HepG2 (cell line): ENCODE data around the gene BRI3BP. TPM values are rescaled to one million over a fixed set of nuclear protein-coding genes. Genes with fewer than 3 reads are reported as not detected.

ENCODE experiments used
- BCL6 ChIP-seq: IDR thresholded peaks from 2 replicates; pipeline ENCODE4 v1.6.1; 2016; ENCODE audit warnings: missing genetic modification reagents, missing compliant biosample characterization
- FLYWCH1 ChIP-seq: sonication (generic); formaldehyde crosslinking; IDR thresholded peaks from 2 replicates; pipeline ENCODE4 v1.8.1; 2023; ENCODE audit warnings: mild to moderate bottlenecking, missing genetic modification reagents
- FOXA3 ChIP-seq: IDR thresholded peaks from 2 replicates; pipeline ENCODE4 v1.6.1; 2016; ENCODE audit warnings: missing genetic modification reagents, missing compliant biosample characterization
- GPN1 ChIP-seq: sonication (generic); formaldehyde crosslinking; IDR thresholded peaks from 2 replicates; pipeline ENCODE4 v1.5.1; 2020; ENCODE audit warnings: missing genetic modification reagents, borderline replicate concordance
- HMGA1 ChIP-seq: sonication (generic); formaldehyde crosslinking; conservative IDR thresholded peaks from 2 replicates; pipeline ENCODE4 v1.4.0; 2020; ENCODE audit warnings: missing genetic modification reagents
- IKZF1 ChIP-seq: fragments of 450-650 bp; IDR thresholded peaks from 2 replicates; pipeline ENCODE4 v1.7.1; 2016
- IKZF4 ChIP-seq: sonication (generic); formaldehyde crosslinking; IDR thresholded peaks from 2 replicates; pipeline ENCODE4 v1.5.1; 2020; ENCODE audit warnings: borderline replicate concordance, mild to moderate bottlenecking, low read depth, missing genetic modification reagents; ENCODE audit errors: not compliant biosample characterization
- MATR3 ChIP-seq: sonication (generic); formaldehyde crosslinking; IDR thresholded peaks from 2 replicates; pipeline ENCODE4 v1.4.0; 2020; ENCODE audit warnings: missing genetic modification reagents
- MED8 ChIP-seq: sonication (generic); formaldehyde crosslinking; IDR thresholded peaks from 2 replicates; pipeline ENCODE4 v1.8.1; 2023; ENCODE audit warnings: mild to moderate bottlenecking, missing genetic modification reagents; ENCODE audit not compliant: insufficient replicate concordance
- NFATC3 ChIP-seq: sonication (generic); formaldehyde crosslinking; IDR thresholded peaks from 2 replicates; pipeline ENCODE4 v1.5.1; 2020; ENCODE audit warnings: mild to moderate bottlenecking, missing genetic modification reagents
- NONO ChIP-seq, 2 experiments: fragments of 450-650 bp in 1 of 2; sonication (generic) in 1 of 2; formaldehyde crosslinking in 1 of 2; IDR thresholded peaks in 1 of 2; conservative IDR thresholded peaks in 1 of 2; 2 replicates each; pipeline versions ENCODE4 v1.6.1 to v1.8.0; 2017 to 2022; ENCODE audit warnings: mild to moderate bottlenecking in 1 of 2, missing genetic modification reagents in 1 of 2, moderate library complexity in 1 of 2
- NR1H2 ChIP-seq: sonication (generic); formaldehyde crosslinking; IDR thresholded peaks from 2 replicates; pipeline ENCODE4 v1.8.1; 2022; ENCODE audit warnings: low read depth, missing genetic modification reagents, borderline replicate concordance
- PHB2 ChIP-seq: fragments of 450-650 bp; IDR thresholded peaks from 2 replicates; pipeline ENCODE4 v1.6.1; 2018; ENCODE audit not compliant: partially characterized antibody
- TGIF2 ChIP-seq: IDR thresholded peaks from 2 replicates; pipeline ENCODE4 v1.6.1; 2016; ENCODE audit warnings: control low read depth, missing compliant biosample characterization
- TSC22D2 ChIP-seq: sonication (generic); formaldehyde crosslinking; IDR thresholded peaks from 2 replicates; pipeline ENCODE4 v1.5.1; 2020; ENCODE audit warnings: missing genetic modification reagents, mild to moderate bottlenecking, borderline replicate concordance
- ZBTB20 ChIP-seq: sonication (generic); formaldehyde crosslinking; IDR thresholded peaks from 2 replicates; pipeline ENCODE4 v1.8.1; 2023; ENCODE audit warnings: missing genetic modification reagents, low read depth, mild to moderate bottlenecking, borderline replicate concordance
- ZFAT ChIP-seq: sonication (generic); formaldehyde crosslinking; conservative IDR thresholded peaks from 2 replicates; pipeline ENCODE4 v1.8.1; 2023; ENCODE audit warnings: missing genetic modification reagents, inconsistent platforms
- ZFP36L1 ChIP-seq: sonication (generic); formaldehyde crosslinking; IDR thresholded peaks from 2 replicates; pipeline ENCODE4 v1.8.0; 2022; ENCODE audit warnings: mild to moderate bottlenecking, missing genetic modification reagents, moderate library complexity
- ZFP90 ChIP-seq: sonication (generic); formaldehyde crosslinking; IDR thresholded peaks from 2 replicates; pipeline ENCODE4 v1.8.0; 2022; ENCODE audit warnings: missing genetic modification reagents, mild to moderate bottlenecking, inconsistent platforms, borderline replicate concordance
- ZNF143 ChIP-seq: sonication (generic); formaldehyde crosslinking; IDR thresholded peaks from 2 replicates; pipeline ENCODE4 v1.4.0; 2020; ENCODE audit warnings: missing genetic modification reagents
- ZNF296 ChIP-seq: sonication (generic); formaldehyde crosslinking; conservative IDR thresholded peaks from 2 replicates; pipeline ENCODE4 v1.5.0; 2020; ENCODE audit warnings: mild to moderate bottlenecking, missing genetic modification reagents
- ZNF331 ChIP-seq: sonication (generic); formaldehyde crosslinking; IDR thresholded peaks from 2 replicates; pipeline ENCODE4 v1.4.0; 2020; ENCODE audit warnings: missing genetic modification reagents
- ZNF766 ChIP-seq: sonication (generic); formaldehyde crosslinking; IDR thresholded peaks from 2 replicates; pipeline ENCODE4 v1.5.0; 2020; ENCODE audit warnings: missing genetic modification reagents, borderline replicate concordance
- ZNF775 ChIP-seq: sonication (generic); formaldehyde crosslinking; IDR thresholded peaks from 2 replicates; pipeline ENCODE4 v1.4.0; 2020; ENCODE audit warnings: missing genetic modification reagents, mild to moderate bottlenecking, moderate library complexity, borderline replicate concordance
- ZSCAN22 ChIP-seq: sonication (generic); formaldehyde crosslinking; IDR thresholded peaks from 2 replicates; pipeline ENCODE4 v1.4.0; 2020; ENCODE audit warnings: mild to moderate bottlenecking, missing genetic modification reagents
- polyA plus RNA-seq, 8 experiments: library from polyadenylated mRNA; depleted of rRNA in 3 of 8; stranded (reverse) in 7 of 8; unstranded in 1 of 8; fragments of >200 nt; fragmentation: Illumina TruSeq in 4 of 8; extraction: Trizol in 4 of 8; gene quantifications; 2 replicates each; pipeline versions ENCODE4 v1.2.1 to v1.2.3, GENCODE V29; 2011 to 2016; ENCODE audit warnings: low read depth in 4 of 8, missing spikeins in 1 of 8, mixed read lengths in 1 of 8; ENCODE audit not compliant: insufficient read depth in 1 of 8
- total RNA-seq, 5 experiments: library from RNA; depleted of rRNA; stranded (reverse); fragments of >200 nt; fragmentation: Illumina TruSeq; extraction: Trizol; gene quantifications; 2 replicates each; pipeline ENCODE4 v1.2.3, GENCODE V29; 2016; ENCODE audit warnings: low read depth in 1 of 5
- TF ChIP-seq, protein P1 (sequence below): sonication (generic); formaldehyde crosslinking; IDR thresholded peaks from 2 replicates; pipeline ENCODE4 v1.4.0; 2020; ENCODE audit warnings: mild to moderate bottlenecking, missing genetic modification reagents
- TF ChIP-seq, protein P2 (sequence below): sonication (generic); formaldehyde crosslinking; IDR thresholded peaks from 2 replicates; pipeline ENCODE4 v1.5.0; 2020; ENCODE audit warnings: missing genetic modification reagents
- TF ChIP-seq, protein P3 (sequence below): IDR thresholded peaks from 2 replicates; pipeline ENCODE4 v1.6.1; 2016; ENCODE audit warnings: control low read depth
- TF ChIP-seq, protein P4 (sequence below): sonication (generic); formaldehyde crosslinking; IDR thresholded peaks from 2 replicates; pipeline ENCODE4 v1.8.1; 2023; ENCODE audit warnings: mild to moderate bottlenecking, missing genetic modification reagents, borderline replicate concordance
- TF ChIP-seq, protein P5 (sequence below): sonication (generic); formaldehyde crosslinking; IDR thresholded peaks from 2 replicates; pipeline ENCODE4 v1.8.0; 2022; ENCODE audit warnings: missing genetic modification reagents, low read depth, mild to moderate bottlenecking, borderline replicate concordance

Gene BRI3BP
- total and polyA plus RNA-seq, 2 of the 13 experiments (the other 11 are each of a cell fraction or from before 2014, with no cell fraction given) = 7.5 to 21.1 TPM

DNA sequence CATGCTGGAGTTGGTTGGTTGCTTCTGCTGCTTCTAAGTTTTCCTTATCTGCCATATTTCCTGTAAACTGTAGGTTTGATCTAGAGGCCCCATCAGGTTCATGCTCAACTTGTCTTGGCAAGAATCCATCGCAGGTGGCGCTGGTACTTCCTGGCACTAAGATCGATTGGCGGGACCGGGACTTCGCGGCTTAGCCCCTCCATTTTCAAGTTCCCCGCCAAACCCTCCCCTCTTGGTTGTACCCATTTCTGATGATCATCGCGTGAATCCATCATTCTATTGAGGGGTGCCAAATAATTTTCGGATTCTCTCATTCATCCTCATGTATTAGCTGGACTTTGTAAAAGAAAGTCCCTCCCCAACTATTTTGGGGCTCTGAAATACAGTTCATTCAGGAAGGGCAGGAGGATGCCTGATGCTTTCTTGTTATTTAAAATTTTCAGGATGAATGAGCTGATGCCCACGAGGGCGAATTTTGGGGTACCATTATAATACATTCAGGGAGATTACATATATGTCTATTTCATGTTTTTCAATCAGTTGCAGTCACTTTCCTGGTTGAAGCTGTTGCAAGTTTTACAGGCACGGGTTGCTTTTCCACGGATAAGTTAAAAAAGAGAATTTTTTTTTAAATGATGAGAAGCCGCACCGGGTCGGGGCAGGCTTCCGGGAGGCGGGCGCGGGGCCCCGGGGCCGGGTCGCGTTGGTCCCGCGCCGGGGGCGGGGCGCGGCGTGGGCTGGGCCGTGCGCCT is 395 bp upstream of the BRI3BP start (continued):
- TF ChIP-seq GPN1 (no peak), BCL6 (CRISPR knock-in tag) (no peak), MED8 (CRISPR knock-in tag) (no peak), ZFP90 (no peak), IKZF4 (CRISPR knock-in tag) (no peak), ZBTB20 (CRISPR knock-in tag) (peak; percentile 50; the same call in 1 of the 2 replicates), ZNF766 (CRISPR knock-in tag) (no peak), MATR3 (CRISPR knock-in tag) (no peak), PHB2 (no peak), FOXA3 (CRISPR knock-in tag) (0 out of 2 replicates have a peak, but pooled peaks have one; percentile 16), NONO (IDR thresholded peaks at IDR 0.05) (no peak), NONO (CRISPR knock-in tag; conservative IDR thresholded peaks at IDR 0.05) (no peak), ZFAT (CRISPR knock-in tag) (no peak), ZNF143 (CRISPR knock-in tag) (no peak), HMGA1 (CRISPR knock-in tag) (no peak), ZNF331 (CRISPR knock-in tag) (peak; percentile 36), TSC22D2 (CRISPR knock-in tag) (no peak), NFATC3 (CRISPR knock-in tag) (no peak), FLYWCH1 (no peak), ZNF775 (CRISPR knock-in tag) (no peak), ZSCAN22 (CRISPR knock-in tag) (no peak), ZNF296 (CRISPR knock-in tag) (no peak), ZFP36L1 (CRISPR knock-in tag) (no peak), IKZF1 (no peak), NR1H2 (CRISPR knock-in tag) (no peak), TGIF2 (CRISPR knock-in tag) (peak; percentile 49; the same call in 1 of the 2 replicates)
- TF ChIP-seq, protein P1, sequence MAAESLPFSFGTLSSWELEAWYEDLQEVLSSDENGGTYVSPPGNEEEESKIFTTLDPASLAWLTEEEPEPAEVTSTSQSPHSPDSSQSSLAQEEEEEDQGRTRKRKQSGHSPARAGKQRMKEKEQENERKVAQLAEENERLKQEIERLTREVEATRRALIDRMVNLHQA (CRISPR knock-in tag) = no peak
- TF ChIP-seq, protein P2, sequence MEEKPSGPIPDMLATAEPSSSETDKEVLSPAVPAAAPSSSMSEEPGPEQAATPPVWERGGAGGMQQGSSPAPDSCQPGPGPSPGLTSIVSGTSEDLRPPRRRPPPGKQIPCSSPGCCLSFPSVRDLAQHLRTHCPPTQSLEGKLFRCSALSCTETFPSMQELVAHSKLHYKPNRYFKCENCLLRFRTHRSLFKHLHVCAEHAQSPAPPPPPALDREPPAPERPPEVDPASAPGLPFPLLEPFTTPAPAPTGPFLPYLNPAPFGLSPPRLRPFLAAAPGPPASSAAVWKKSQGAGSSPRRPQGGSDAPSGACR (CRISPR knock-in tag) = no peak
- TF ChIP-seq, protein P3, sequence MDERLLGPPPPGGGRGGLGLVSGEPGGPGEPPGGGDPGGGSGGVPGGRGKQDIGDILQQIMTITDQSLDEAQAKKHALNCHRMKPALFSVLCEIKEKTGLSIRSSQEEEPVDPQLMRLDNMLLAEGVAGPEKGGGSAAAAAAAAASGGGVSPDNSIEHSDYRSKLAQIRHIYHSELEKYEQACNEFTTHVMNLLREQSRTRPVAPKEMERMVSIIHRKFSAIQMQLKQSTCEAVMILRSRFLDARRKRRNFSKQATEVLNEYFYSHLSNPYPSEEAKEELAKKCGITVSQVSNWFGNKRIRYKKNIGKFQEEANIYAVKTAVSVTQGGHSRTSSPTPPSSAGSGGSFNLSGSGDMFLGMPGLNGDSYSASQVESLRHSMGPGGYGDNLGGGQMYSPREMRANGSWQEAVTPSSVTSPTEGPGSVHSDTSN (CRISPR knock-in tag) = no peak
- TF ChIP-seq, protein P4, sequence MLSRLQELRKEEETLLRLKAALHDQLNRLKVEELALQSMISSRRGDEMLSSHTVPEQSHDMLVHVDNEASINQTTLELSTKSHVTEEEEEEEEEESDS (CRISPR knock-in tag) = 0 out of 2 replicates have a peak, but pooled peaks have one; percentile 20
- TF ChIP-seq, protein P5, sequence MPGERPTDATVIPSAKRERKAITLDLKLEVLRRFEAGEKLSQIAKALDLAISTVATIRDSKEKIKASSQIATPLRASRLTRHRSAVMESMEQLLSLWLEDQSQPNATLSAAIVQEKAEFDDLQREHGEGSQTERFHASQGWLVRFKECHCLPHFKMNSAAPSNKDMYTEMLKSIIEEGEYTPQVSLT (CRISPR knock-in tag) = no peak
